Measurements from ENCODE around the gene CRYZL1. TPM values are rescaled to one million over a fixed set of nuclear protein-coding genes. Genes with fewer than 3 reads are reported as not detected.

CRYZL1 gene
- total RNA-seq, 4 donors from 2014 or later: 24.4 to 47.3 (median 33.0) TPM

DNA sequence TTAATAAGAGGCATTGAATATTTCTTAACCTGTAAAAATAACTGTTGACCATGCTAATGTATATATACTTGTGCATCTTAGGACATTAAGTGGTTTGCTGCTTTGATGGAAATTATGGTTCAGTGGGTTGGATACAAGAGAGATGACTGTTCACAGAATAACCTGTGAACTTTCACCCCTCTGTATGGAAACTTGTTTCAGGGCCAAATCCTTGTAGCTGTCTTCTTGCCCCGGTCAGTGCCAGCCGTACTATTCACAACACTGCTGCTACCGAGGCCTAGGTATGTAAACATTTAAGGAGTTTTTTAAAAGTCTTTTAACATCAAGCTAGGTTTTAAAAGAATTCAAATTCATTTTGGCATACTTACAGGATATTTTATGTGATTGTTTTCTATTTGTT, 69.2 kb downstream of the CRYZL1 start:
- H3K27me3 ChIP-seq: no peaks in the 10 kb centered on the region
- H3K4me1 ChIP-seq: peaks cover 0 to 52% (median 4%) of the 10 kb centered on the region in 3 donors
- H3K4me3 ChIP-seq: no peak overlapping the region
- 27 to 57% methylated on average over 3 of the region's 3 CpGs for WGBS, 2 donors (ENCODE audit: low coverage in 1 of 2)
- peak; percentile 38 for TF ChIP-seq POLR2AphosphoS5 (IDR thresholded peaks at IDR 0.05)
- no peak for TF ChIP-seq POLR2A (IDR thresholded peaks at IDR 0.05)
- TF ChIP-seq EP300 (IDR thresholded peaks at IDR 0.05): no peak
- H3K36me3 ChIP-seq: peaks cover 3 to 93% of the 10 kb centered on the region in 2 donors
- peak overlapping the region in 2 of 4 donors; percentile 6 to 54 for H3K27ac ChIP-seq
- ATAC-seq: no peak
- no peaks in the 10 kb centered on the region for H3K9me3 ChIP-seq

GRCh38 chr21:33569991-33570390, 71.5 kb downstream of the CRYZL1 start:
- TF ChIP-seq EP300 (IDR thresholded peaks at IDR 0.05) (no peak), POLR2A (IDR thresholded peaks at IDR 0.05) (no peak), CTCF (IDR thresholded peaks at IDR 0.05) (no peak), POLR2AphosphoS5 (IDR thresholded peaks at IDR 0.05) (no peak)
- H3K36me3 ChIP-seq: peaks cover 3 to 77% of the 10 kb centered on the region in 2 donors
- WGBS, 2 donors (ENCODE audit: low coverage in 1 of 2): 82 to 91% methylated on average over 5 of the region's 5 CpGs

GRCh38 chr21:33568448-33568847, 73.1 kb downstream of the CRYZL1 start:
- H3K4me1 ChIP-seq: peaks cover 0 to 42% (median 4%) of the 10 kb centered on the region in 3 donors
- H3K4me3 ChIP-seq: no peak overlapping the region
- WGBS, 2 donors (ENCODE audit: low coverage in 1 of 2): 78 to 82% methylated on average over 2 of the region's 2 CpGs
- H3K9me3 ChIP-seq: no peaks in the 10 kb centered on the region
- ATAC-seq: no peak
- H3K27ac ChIP-seq: no peak overlapping the region
- TF ChIP-seq POLR2AphosphoS5 (IDR thresholded peaks at IDR 0.05) (no peak), POLR2A (IDR thresholded peaks at IDR 0.05) (no peak), CTCF (IDR thresholded peaks at IDR 0.05) (no peak), EP300 (IDR thresholded peaks at IDR 0.05) (no peak)
- H3K27me3 ChIP-seq: no peaks in the 10 kb centered on the region
- peaks cover 0 to 75% of the 10 kb centered on the region in 2 donors for H3K36me3 ChIP-seq

More at GRCh38 chr21:33569991-33570390, 71.5 kb downstream of the CRYZL1 start:
- Histone ChIP-seq H3K27ac (peak overlapping the region in 1 of 4 donors; percentile 8), H3K4me1 (peaks cover 0 to 57% (median 4%) of the 10 kb centered on the region in 3 donors), H3K4me3 (no peak overlapping the region), H3K27me3 (no peaks in the 10 kb centered on the region), H3K9me3 (no peaks in the 10 kb centered on the region)
- ATAC-seq: no peak

DNA sequence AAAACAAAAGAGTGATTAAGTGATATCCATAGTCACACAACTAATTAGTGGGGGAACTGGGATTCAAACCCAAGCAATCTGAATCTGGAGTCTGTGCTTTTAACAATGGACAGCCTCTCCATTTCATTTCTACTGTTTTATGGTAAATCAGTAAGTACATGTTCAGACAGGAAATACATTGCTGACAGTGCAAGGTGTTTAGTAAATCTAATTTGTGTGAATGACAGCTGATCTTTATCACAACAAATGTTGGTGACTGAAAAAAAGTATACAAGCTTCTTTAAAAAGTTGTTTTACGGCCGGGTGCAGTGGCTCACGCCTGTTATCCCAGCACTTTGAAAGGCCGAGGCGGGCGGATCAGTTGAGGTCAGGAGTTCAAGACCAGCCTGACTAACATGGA, 73.6 kb downstream of the CRYZL1 start:
- Histone ChIP-seq H3K4me3 (no peak overlapping the region), H3K27ac (no peak overlapping the region), H3K27me3 (no peaks in the 10 kb centered on the region), H3K9me3 (no peaks in the 10 kb centered on the region), H3K4me1 (peaks cover 0 to 39% (median 4%) of the 10 kb centered on the region in 3 donors), H3K36me3 (peaks cover 0 to 75% of the 10 kb centered on the region in 2 donors)
- no peak for ATAC-seq
- no peak for TF ChIP-seq EP300 (IDR thresholded peaks at IDR 0.05)
- TF ChIP-seq POLR2AphosphoS5 (IDR thresholded peaks at IDR 0.05): no peak
- no peak for TF ChIP-seq CTCF (IDR thresholded peaks at IDR 0.05)
- no peak for TF ChIP-seq POLR2A (IDR thresholded peaks at IDR 0.05)
- WGBS, 2 donors (ENCODE audit: low coverage in 1 of 2): 73 to 81% methylated on average over 6 of the region's 6 CpGs

DNA sequence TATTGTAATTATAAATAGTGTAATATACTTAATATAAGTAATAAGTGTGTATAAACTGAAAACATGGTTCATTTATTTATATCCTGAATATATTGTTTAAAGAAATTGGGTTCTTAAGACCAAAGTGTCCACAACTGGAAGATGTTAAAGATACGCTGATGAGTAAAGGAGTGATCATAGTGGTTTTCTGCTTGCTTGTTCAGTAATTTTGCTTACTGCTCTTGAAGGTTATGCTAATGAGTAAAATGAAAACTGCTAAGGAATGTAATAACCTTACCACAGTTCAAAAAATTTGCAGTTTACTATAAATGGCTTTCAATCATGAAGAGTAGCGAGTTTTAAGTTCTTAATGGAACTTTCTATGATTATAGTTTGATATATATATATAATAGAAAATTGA, 75.0 kb downstream of the CRYZL1 start:
- H3K27ac ChIP-seq: no peak overlapping the region
- peaks cover 0 to 80% of the 10 kb centered on the region in 2 donors for H3K36me3 ChIP-seq
- no peaks in the 10 kb centered on the region for H3K9me3 ChIP-seq
- peaks cover 0 to 39% (median under 1%) of the 10 kb centered on the region in 3 donors for H3K4me1 ChIP-seq
- WGBS, 2 donors (ENCODE audit: low coverage in 1 of 2): 97 to 100% methylated on average over 2 of the region's 2 CpGs
- no peak overlapping the region for H3K4me3 ChIP-seq
- TF ChIP-seq POLR2A (IDR thresholded peaks at IDR 0.05) (no peak), POLR2AphosphoS5 (IDR thresholded peaks at IDR 0.05) (no peak), EP300 (IDR thresholded peaks at IDR 0.05) (no peak), CTCF (IDR thresholded peaks at IDR 0.05) (no peak)
- no peak for ATAC-seq
- no peaks in the 10 kb centered on the region for H3K27me3 ChIP-seq

Data from gastroesophageal sphincter (tissue), 4 donors.